Esophagus squamous epithelium (tissue), 4 donors: ENCODE measurements around the gene PGBD5.

ENCODE experiments used
- CTCF ChIP-seq, 6 experiments: fragments of 450-650 bp in 4 of 6; fragments of 200-600 bp in 2 of 6; sonication (generic) in 2 of 6; IDR thresholded peaks; one replicate each; pipeline ENCODE4 v1.5.1; 2016 to 2019; ENCODE audit warnings: antibody characterized with exemption in 6 of 6, mild to moderate bottlenecking in 4 of 6, moderate library complexity in 4 of 6
- POLR2A ChIP-seq, 4 donors: fragments of 450-650 bp; IDR thresholded peaks; one replicate each; pipeline ENCODE4 v1.6.1; 2017; ENCODE audit warnings: antibody characterized with exemption in 4 of 4, mild to moderate bottlenecking in 4 of 4, moderate library complexity in 3 of 4

- TF ChIP-seq POLR2A (IDR thresholded peaks at IDR 0.05) (no peak), CTCF (IDR thresholded peaks at IDR 0.05) (no peak)
Observed at GRCh38 chr1:230340526-230341161, 85.5 kb downstream of the PGBD5 start.
